Calu3 (cell line): ENCODE data around the gene VIL1. TPM values are rescaled to one million over a fixed set of nuclear protein-coding genes. Genes with fewer than 3 reads are reported as not detected.

ENCODE experiments used
- BruUV-seq: library from RNA; stranded (reverse); fragments of 400-500 nt; replicated peaks from 2 replicates; lab custom pipeline; 2021; lab: Mats Ljungman, UMichigan
- CTCF ChIA-PET: fragments of 300-600 bp; sonication (Branson Sonifier 250); formaldehyde crosslinking; loops from one replicate; lab custom pipeline; 2022; ENCODE audit warnings: antibody characterized with exemption; lab: Charles Lee
- DNase-seq: peaks from one replicate; pipeline ENCODE4 v3.0.0; 2022
- H3K27ac Mint-ChIP-seq: one replicate; pipeline ENCODE4 v1.8.0; 2022; ENCODE audit warnings: mixed read lengths; ENCODE audit not compliant: unreplicated experiment
- H3K27me3 Mint-ChIP-seq: one replicate; pipeline ENCODE4 v1.8.0; 2022; ENCODE audit warnings: mixed read lengths; ENCODE audit not compliant: unreplicated experiment
- H3K36me3 Mint-ChIP-seq: one replicate; pipeline ENCODE4 v1.8.0; 2022; ENCODE audit warnings: mild to moderate bottlenecking, moderate library complexity, mixed read lengths; ENCODE audit not compliant: insufficient read depth, unreplicated experiment
- H3K4me1 Mint-ChIP-seq: one replicate; pipeline ENCODE4 v1.8.0; 2022; ENCODE audit warnings: mild to moderate bottlenecking, low read depth, mixed read lengths; ENCODE audit not compliant: unreplicated experiment
- H3K4me3 Mint-ChIP-seq: one replicate; pipeline ENCODE4 v1.8.0; 2022; ENCODE audit warnings: mild to moderate bottlenecking, low read depth, moderate library complexity, mixed read lengths; ENCODE audit not compliant: unreplicated experiment
- H3K9me3 Mint-ChIP-seq: one replicate; pipeline ENCODE4 v1.8.0; 2022; ENCODE audit warnings: low read depth, mixed read lengths; ENCODE audit not compliant: unreplicated experiment
- intact Hi-C: fragments of 100-400 bp; cut with micrococcal nuclease; formaldehyde crosslinking; loops from one replicate; pipeline ENCODE4 v1.10.0; 2022; ENCODE audit not compliant: unreplicated experiment
- total RNA-seq: library from RNA; stranded (reverse); gene quantifications from 2 replicates; pipeline ENCODE4 v1.2.3, GENCODE V29; 2022
- TF ChIP-seq, protein P1 (sequence below): fragments of 200-600 bp; IDR thresholded peaks from one replicate; pipeline ENCODE4 v1.8.0; 2022; ENCODE audit warnings: antibody characterized with exemption; ENCODE audit not compliant: unreplicated experiment

The VIL1 gene
- total RNA-seq, 1 experiment from 2014 or later, result 9.0 TPM

DNA sequence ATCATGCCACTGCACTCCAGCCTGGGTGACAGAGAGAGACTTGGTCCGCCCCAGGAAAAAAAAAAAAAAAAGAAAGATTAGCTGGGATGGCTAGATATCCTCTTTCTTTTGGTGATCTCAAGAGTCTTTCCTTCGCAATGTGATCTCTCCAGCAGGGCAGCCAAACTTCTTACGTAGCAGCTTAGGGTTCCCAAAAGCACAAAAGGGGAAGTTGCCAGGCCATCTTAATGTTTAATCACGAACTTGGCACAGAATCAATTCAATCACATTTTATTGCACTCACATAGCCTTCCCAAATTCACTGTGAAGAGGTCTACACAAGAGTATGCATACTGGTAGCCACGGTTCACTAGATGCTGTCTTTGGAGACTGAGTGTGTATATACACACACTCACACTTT lies 53.1 kb downstream of the VIL1 start:
- Mint-ChIP-seq H3K27ac (no peak overlapping the region), H3K4me1 (no peaks in the 10 kb centered on the region), H3K4me3 (no peak overlapping the region), H3K9me3 (no peaks in the 10 kb centered on the region), H3K27me3 (no peaks in the 10 kb centered on the region), H3K36me3 (peaks cover 21% of the 10 kb centered on the region)
- DNase-seq, result no peak
- TF ChIP-seq, protein P1, sequence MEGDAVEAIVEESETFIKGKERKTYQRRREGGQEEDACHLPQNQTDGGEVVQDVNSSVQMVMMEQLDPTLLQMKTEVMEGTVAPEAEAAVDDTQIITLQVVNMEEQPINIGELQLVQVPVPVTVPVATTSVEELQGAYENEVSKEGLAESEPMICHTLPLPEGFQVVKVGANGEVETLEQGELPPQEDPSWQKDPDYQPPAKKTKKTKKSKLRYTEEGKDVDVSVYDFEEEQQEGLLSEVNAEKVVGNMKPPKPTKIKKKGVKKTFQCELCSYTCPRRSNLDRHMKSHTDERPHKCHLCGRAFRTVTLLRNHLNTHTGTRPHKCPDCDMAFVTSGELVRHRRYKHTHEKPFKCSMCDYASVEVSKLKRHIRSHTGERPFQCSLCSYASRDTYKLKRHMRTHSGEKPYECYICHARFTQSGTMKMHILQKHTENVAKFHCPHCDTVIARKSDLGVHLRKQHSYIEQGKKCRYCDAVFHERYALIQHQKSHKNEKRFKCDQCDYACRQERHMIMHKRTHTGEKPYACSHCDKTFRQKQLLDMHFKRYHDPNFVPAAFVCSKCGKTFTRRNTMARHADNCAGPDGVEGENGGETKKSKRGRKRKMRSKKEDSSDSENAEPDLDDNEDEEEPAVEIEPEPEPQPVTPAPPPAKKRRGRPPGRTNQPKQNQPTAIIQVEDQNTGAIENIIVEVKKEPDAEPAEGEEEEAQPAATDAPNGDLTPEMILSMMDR, result no peak
- intact Hi-C loops, result no loop called here
- BruUV-seq, result no TSS peak
- CTCF ChIA-PET, result no interaction called here

DNA sequence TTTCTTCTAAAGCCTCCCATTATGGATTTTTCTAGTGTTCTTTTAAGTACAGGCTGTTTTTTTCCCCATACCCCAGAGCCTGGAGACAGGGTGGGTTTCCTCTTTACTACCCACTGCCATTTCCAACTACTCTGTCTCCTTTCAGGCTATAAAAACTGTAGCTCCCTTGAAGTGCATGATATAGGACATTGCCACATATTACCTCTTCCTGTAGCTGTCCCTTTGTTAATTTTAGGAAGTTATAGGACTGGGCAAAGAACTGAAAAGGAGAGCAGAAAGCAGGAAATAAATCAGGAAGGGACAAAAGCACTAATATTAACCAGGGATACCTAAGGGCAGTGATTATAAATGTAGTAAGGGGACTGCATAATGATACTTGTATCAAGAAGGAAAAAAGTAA lies 54.1 kb downstream of the VIL1 start:
- intact Hi-C loops, result no loop called here
- TF ChIP-seq, protein P1, result no peak
- Mint-ChIP-seq H3K9me3 (no peaks in the 10 kb centered on the region), H3K36me3 (peaks cover 24% of the 10 kb centered on the region), H3K4me1 (no peaks in the 10 kb centered on the region), H3K27me3 (no peaks in the 10 kb centered on the region), H3K27ac (no peak overlapping the region), H3K4me3 (no peak overlapping the region)
- BruUV-seq, result no TSS peak
- CTCF ChIA-PET, result no interaction called here
- no peak for DNase-seq

DNA sequence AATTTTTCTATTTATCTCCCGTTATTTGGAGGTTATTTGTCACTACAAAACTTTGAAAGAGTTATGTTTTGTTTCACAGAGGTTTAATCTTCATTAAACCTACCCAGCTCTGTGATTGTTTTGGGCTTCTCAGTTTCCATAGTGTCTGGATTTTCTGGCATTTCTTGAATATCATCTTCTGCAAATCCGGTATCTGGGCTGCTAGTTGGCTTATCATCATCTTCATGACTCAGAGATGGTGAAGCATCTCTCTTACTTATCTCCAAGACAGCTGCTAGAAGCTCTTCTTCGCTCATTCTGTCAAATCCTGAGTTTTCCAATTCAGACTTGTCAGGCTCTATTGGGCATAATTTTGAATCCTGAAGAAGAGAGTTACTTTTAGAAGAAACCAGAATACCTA lies 55.6 kb downstream of the VIL1 start:
- intact Hi-C loops, result no loop called here
- no peak overlapping the region for H3K27ac Mint-ChIP-seq
- H3K36me3 Mint-ChIP-seq, result peaks cover 24% of the 10 kb centered on the region
- DNase-seq, result no peak
- no peak overlapping the region for H3K4me3 Mint-ChIP-seq
- H3K27me3 Mint-ChIP-seq, result no peaks in the 10 kb centered on the region
- H3K4me1 Mint-ChIP-seq, result no peaks in the 10 kb centered on the region
- no peaks in the 10 kb centered on the region for H3K9me3 Mint-ChIP-seq
- CTCF ChIA-PET, result no interaction called here
- no TSS peak for BruUV-seq
- TF ChIP-seq, protein P1, result no peak

DNA sequence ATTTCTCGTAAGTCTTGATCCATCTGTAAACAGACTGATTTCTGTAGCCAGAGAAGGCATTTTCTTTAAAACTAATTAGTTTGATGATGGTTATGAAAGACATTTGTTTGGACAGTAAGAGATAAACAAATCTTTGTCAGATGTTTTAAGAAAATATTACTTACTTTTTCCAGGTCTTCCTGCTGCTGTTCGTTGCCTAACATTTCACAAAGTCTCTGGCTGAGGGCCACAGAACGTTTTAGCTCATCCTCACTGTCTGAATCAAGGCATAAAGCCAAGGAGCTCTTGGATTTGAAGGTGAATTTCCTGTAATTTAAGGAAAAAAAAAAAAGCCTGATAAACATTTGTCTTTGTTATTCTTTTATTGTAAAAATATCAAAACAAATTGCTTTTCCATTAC lies 57.8 kb downstream of the VIL1 start:
- Mint-ChIP-seq H3K9me3 (no peaks in the 10 kb centered on the region), H3K27ac (no peak overlapping the region), H3K4me3 (no peak overlapping the region), H3K27me3 (no peaks in the 10 kb centered on the region), H3K4me1 (no peaks in the 10 kb centered on the region), H3K36me3 (peaks cover 25% of the 10 kb centered on the region)
- intact Hi-C loops, result no loop called here
- TF ChIP-seq, protein P1, result no peak
- no TSS peak for BruUV-seq
- no peak for DNase-seq
- CTCF ChIA-PET, result no interaction called here

DNA sequence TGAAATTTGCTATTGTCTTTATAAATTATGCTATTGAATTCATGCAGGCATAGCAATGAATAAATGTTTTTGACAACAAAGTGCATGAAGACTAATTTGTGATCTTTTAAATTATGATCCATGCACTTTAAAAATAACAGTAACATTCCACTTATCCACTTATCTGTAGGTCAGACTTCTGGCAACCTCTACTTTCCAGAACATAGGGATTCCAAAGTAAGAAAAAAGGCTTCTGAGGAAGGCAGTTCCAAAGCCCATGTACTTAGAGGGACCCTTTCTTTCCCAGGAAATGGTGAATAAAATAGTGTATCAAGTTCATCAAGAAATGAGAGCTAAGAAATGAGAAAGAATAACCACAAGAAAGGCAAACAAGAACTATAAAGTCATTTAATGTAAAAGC lies 58.3 kb downstream of the VIL1 start:
- no peaks in the 10 kb centered on the region for H3K4me1 Mint-ChIP-seq
- H3K27ac Mint-ChIP-seq, result no peak overlapping the region
- TF ChIP-seq, protein P1, result no peak
- intact Hi-C loops, result no loop called here
- DNase-seq, result no peak
- no peaks in the 10 kb centered on the region for H3K9me3 Mint-ChIP-seq
- no peak overlapping the region for H3K4me3 Mint-ChIP-seq
- no TSS peak for BruUV-seq
- peaks cover 21% of the 10 kb centered on the region for H3K36me3 Mint-ChIP-seq
- CTCF ChIA-PET, result no interaction called here
- H3K27me3 Mint-ChIP-seq, result no peaks in the 10 kb centered on the region
